MM.1S (cell line): ENCODE results near the gene LRP6.

Experiments
- DNase-seq: peaks from one replicate; pipeline ENCODE4 v3.0.0-alpha.2; 2015
- H2AFZ ChIP-seq: fragments of 300-600 bp; sonication (generic); 2 replicates; pipeline ENCODE4 v1.6.0; 2016; ENCODE audit warnings: antibody characterized with exemption, low read length
- H3F3A ChIP-seq: fragments of 300-600 bp; sonication (generic); 2 replicates; pipeline ENCODE4 v1.6.1; 2016; ENCODE audit warnings: mild to moderate bottlenecking, antibody characterized with exemption, low read length, moderate library complexity, mixed read lengths; ENCODE audit not compliant: insufficient read depth
- H3K27ac ChIP-seq: fragments of 300-600 bp; sonication (generic); 2 replicates; pipeline ENCODE4 v1.5.1; 2016; ENCODE audit warnings: mild to moderate bottlenecking, low read length
- H3K27me3 ChIP-seq: fragments of 300-600 bp; sonication (generic); replicated peaks from 2 replicates; pipeline ENCODE4 v1.6.0; 2016; ENCODE audit warnings: low read length; ENCODE audit not compliant: insufficient read depth
- H3K36me3 ChIP-seq: fragments of 300-600 bp; sonication (generic); replicated peaks from 2 replicates; pipeline ENCODE4 v1.6.1; 2016; ENCODE audit warnings: mild to moderate bottlenecking, low read length, mixed read lengths; ENCODE audit not compliant: insufficient read depth
- H3K4me1 ChIP-seq: fragments of 300-600 bp; sonication (generic); 2 replicates; pipeline ENCODE4 v1.6.1; 2016; ENCODE audit warnings: low read length, mixed read lengths
- H3K4me2 ChIP-seq: fragments of 300-600 bp; sonication (generic); 2 replicates; pipeline ENCODE4 v1.6.0; 2016; ENCODE audit warnings: low read depth, low read length
- H3K4me3 ChIP-seq: fragments of 300-600 bp; sonication (generic); 2 replicates; pipeline ENCODE4 v1.5.1; 2016; ENCODE audit warnings: low read length, mixed read lengths
- H3K79me2 ChIP-seq: fragments of 300-600 bp; sonication (generic); 2 replicates; pipeline ENCODE4 v1.6.1; 2016; ENCODE audit warnings: mixed run types, low read length, mixed read lengths
- H3K9ac ChIP-seq: fragments of 300-600 bp; sonication (generic); 2 replicates; pipeline ENCODE4 v1.6.1; 2016; ENCODE audit warnings: low read length, mixed read lengths
- H3K9me2 ChIP-seq: fragments of 300-600 bp; sonication (generic); replicated peaks from 2 replicates; pipeline ENCODE4 v1.6.1; 2016; ENCODE audit warnings: mild to moderate bottlenecking, low read length, mixed read lengths; ENCODE audit not compliant: insufficient read depth
- H3K9me3 ChIP-seq: fragments of 300-600 bp; sonication (generic); replicated peaks from 2 replicates; pipeline ENCODE4 v1.6.1; 2016; ENCODE audit warnings: mild to moderate bottlenecking, low read length, mixed read lengths; ENCODE audit not compliant: insufficient read depth
- H4K20me1 ChIP-seq: fragments of 300-600 bp; sonication (generic); 2 replicates; pipeline ENCODE4 v1.6.1; 2016; ENCODE audit warnings: mild to moderate bottlenecking, low read length, moderate library complexity, mixed read lengths; ENCODE audit not compliant: insufficient read depth
- EZH2 ChIP-seq: fragments of 300-600 bp; sonication (generic); optimal IDR thresholded peaks from 2 replicates; pipeline ENCODE3; 2017; ENCODE audit warnings: low read depth, mild to moderate bottlenecking, antibody characterized with exemption, low read length, mixed read lengths
- EZH2phosphoT487 ChIP-seq: fragments of 300-600 bp; sonication (generic); IDR thresholded peaks from 2 replicates; pipeline ENCODE4 v1.6.1; 2018; ENCODE audit warnings: antibody characterized with exemption, low read length
- TF ChIP-seq, protein P1 (sequence below): fragments of 300-600 bp; sonication (generic); IDR thresholded peaks from 2 replicates; pipeline ENCODE4 v1.5.1; 2016; ENCODE audit warnings: antibody characterized with exemption, low read length, mixed read lengths

LRP6 gene

DNA sequence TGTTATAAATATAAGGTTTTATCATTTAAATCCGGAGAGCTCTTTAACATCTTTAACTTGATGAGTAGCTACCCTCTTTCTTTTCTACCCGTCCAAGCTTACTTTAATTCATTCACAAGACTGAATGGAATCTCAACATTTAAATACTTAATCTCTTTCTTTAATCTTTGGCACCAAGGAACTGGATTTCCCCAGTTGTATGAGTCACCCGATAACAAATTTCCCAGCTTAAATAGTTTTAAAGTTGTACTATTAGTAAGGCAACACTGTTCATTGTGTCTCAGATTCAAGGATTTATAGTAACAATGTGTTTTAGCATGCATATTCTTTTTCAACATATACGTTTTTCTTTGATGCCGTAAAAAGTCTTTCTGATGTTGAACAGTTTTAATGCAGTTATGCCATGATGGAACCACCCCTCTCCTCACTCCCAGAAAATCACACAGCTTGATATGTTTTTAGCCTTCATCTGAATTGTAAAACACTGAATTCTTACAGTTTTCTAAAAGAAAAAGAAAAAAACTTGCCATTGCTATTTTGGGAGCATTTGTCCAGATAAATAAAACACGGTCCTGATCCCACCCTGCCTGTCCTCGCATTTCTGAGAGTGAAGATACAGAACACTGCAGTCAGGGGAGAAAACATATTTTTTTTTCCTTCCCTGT lies 16.0 kb upstream of the LRP6 start:
- Histone ChIP-seq H3K4me2 (no peak overlapping the region), H3K9me2 (no peaks in the 10 kb centered on the region), H4K20me1 (no peaks in the 10 kb centered on the region), H3K4me3 (no peak overlapping the region), H3K4me1 (no peaks in the 10 kb centered on the region), H3K36me3 (no peaks in the 10 kb centered on the region), H3F3A (no peaks in the 10 kb centered on the region), H3K9ac (no peak overlapping the region), H3K27me3 (no peaks in the 10 kb centered on the region), H3K27ac (no peak overlapping the region), H3K9me3 (no peaks in the 10 kb centered on the region), H3K79me2 (no peaks in the 10 kb centered on the region), H2AFZ (no peak overlapping the region)
- no peak for DNase-seq
- TF ChIP-seq, protein P1, sequence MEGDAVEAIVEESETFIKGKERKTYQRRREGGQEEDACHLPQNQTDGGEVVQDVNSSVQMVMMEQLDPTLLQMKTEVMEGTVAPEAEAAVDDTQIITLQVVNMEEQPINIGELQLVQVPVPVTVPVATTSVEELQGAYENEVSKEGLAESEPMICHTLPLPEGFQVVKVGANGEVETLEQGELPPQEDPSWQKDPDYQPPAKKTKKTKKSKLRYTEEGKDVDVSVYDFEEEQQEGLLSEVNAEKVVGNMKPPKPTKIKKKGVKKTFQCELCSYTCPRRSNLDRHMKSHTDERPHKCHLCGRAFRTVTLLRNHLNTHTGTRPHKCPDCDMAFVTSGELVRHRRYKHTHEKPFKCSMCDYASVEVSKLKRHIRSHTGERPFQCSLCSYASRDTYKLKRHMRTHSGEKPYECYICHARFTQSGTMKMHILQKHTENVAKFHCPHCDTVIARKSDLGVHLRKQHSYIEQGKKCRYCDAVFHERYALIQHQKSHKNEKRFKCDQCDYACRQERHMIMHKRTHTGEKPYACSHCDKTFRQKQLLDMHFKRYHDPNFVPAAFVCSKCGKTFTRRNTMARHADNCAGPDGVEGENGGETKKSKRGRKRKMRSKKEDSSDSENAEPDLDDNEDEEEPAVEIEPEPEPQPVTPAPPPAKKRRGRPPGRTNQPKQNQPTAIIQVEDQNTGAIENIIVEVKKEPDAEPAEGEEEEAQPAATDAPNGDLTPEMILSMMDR, result no peak
- TF ChIP-seq EZH2 (no peak), EZH2phosphoT487 (no peak)

DNA sequence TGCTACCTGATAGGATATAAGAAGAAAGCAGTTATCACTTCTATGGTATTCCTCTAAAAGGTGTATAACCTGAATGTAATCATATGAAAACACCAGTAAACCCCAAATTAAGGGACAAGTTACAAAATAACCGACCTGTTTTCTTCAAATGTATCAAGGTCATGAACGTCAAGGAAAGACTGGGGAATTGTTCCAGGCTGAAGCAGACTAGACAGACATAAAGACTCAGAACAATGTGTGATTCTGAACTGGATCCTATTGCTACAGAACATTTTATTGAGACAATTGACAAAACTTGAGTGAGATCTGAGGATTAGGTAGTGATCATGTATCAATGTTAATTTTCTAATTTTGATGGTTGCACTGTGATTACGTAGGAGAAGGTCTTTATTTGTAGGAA lies 15.4 kb upstream of the LRP6 start:
- Histone ChIP-seq H3F3A (no peaks in the 10 kb centered on the region), H3K9ac (no peak overlapping the region), H3K27ac (no peak overlapping the region), H3K9me2 (no peaks in the 10 kb centered on the region), H2AFZ (no peak overlapping the region), H3K4me1 (no peaks in the 10 kb centered on the region), H3K27me3 (no peaks in the 10 kb centered on the region), H3K9me3 (no peaks in the 10 kb centered on the region), H4K20me1 (no peaks in the 10 kb centered on the region), H3K79me2 (no peaks in the 10 kb centered on the region), H3K4me2 (no peak overlapping the region), H3K4me3 (no peak overlapping the region), H3K36me3 (no peaks in the 10 kb centered on the region)
- DNase-seq, result no peak
- TF ChIP-seq, protein P1, result no peak
- TF ChIP-seq EZH2phosphoT487, result no peak
- TF ChIP-seq EZH2, result no peak

DNA sequence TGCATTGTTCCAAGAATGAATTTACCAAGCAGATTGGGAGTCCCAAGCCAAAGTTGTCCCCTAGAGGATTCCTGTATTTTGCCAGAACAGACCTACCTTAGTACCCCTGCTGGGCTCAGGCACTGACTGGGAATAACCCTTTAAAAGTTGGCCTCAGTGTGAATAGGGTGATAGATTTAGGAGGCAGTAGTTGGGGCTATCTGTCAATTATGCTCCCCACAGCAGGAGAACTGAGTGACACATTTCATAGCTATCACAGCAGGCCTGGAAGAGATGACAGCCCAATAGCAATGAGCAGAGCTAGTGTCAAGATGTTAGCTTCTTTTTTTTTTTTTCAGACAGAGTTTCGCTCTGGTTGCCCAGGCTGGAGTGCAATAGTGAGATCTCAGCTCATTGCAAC lies 14.3 kb upstream of the LRP6 start:
- Histone ChIP-seq H3K27ac (no peak overlapping the region), H3K9ac (no peak overlapping the region), H3K9me2 (no peaks in the 10 kb centered on the region), H3K36me3 (no peaks in the 10 kb centered on the region), H3K27me3 (no peaks in the 10 kb centered on the region), H3K4me1 (no peaks in the 10 kb centered on the region), H3F3A (no peaks in the 10 kb centered on the region), H3K9me3 (no peaks in the 10 kb centered on the region), H2AFZ (no peak overlapping the region), H3K4me2 (no peak overlapping the region), H3K4me3 (no peak overlapping the region), H3K79me2 (no peaks in the 10 kb centered on the region), H4K20me1 (no peaks in the 10 kb centered on the region)
- DNase-seq, result no peak
- TF ChIP-seq, protein P1, result no peak
- no peak for TF ChIP-seq EZH2
- TF ChIP-seq EZH2phosphoT487, result no peak
